Prostate gland (tissue), 2 donors: ENCODE results near the gene GPSM3. TPM values are rescaled to one million over a fixed set of nuclear protein-coding genes. Genes with fewer than 3 reads are reported as not detected.
A peak's percentile ranks its signal among the peaks of the same experiment; 100 is the strongest.

Experiments
- DNase-seq: peaks from one replicate; pipeline ENCODE4 v3.0.0-alpha.2; 2019; ENCODE audit warnings: low spot score
- H3K27ac ChIP-seq, 2 donors: fragments of 200-600 bp; sonication (generic); 2 replicates each; pipeline ENCODE4 v1.5.1; 2017 to 2019
- H3K27me3 ChIP-seq: fragments of 200-600 bp; sonication (generic); replicated peaks from 2 replicates; pipeline ENCODE4 v1.5.1; 2019; ENCODE audit not compliant: insufficient read depth
- H3K36me3 ChIP-seq, 2 donors: fragments of 200-600 bp; sonication (generic); 1 replicate in 1 of 2; 2 replicates in 1 of 2; pipeline versions ENCODE4 v1.5.1 to v1.8.1; 2017 to 2019
- H3K4me1 ChIP-seq: fragments of 200-600 bp; sonication (generic); replicated peaks from 2 replicates; pipeline ENCODE4 v1.5.1; 2019
- H3K4me3 ChIP-seq, 2 donors: fragments of 200-600 bp; sonication (generic); 2 replicates each; pipeline ENCODE4 v1.5.1; 2017 to 2019
- H3K9me3 ChIP-seq: fragments of 200-600 bp; sonication (generic); 2 replicates; pipeline ENCODE4 v1.5.1; 2017
- POLR2A ChIP-seq: fragments of 450-650 bp; IDR thresholded peaks from one replicate; pipeline ENCODE4 v1.6.1; 2016; ENCODE audit warnings: antibody characterized with exemption, mild to moderate bottlenecking
- POLR2AphosphoS5 ChIP-seq: sonication (generic); formaldehyde crosslinking; IDR thresholded peaks from one replicate; pipeline ENCODE4 v1.6.1; 2017; ENCODE audit warnings: antibody characterized with exemption
- WGBS: methylation state at CpG from one replicate; pipeline ENCODE4 v1.1.5; 2018; 5-methylcytosine and 5-hydroxymethylcytosine counted together
- intact Hi-C: fragments of 100-400 bp; cut with DNase I; formaldehyde crosslinking; loops from one replicate; pipeline ENCODE4 v1.14.2; 2022
- total RNA-seq, 2 donors: library from RNA; depleted of rRNA; stranded (reverse); fragments of >200 nt; gene quantifications; one replicate each; pipeline ENCODE4 v1.1.0, GENCODE V29; 2016
- TF ChIP-seq, protein P1 (sequence below), 4 experiments: fragments of 200-600 bp in 2 of 4; fragments of 450-650 bp in 2 of 4; sonication (generic) in 2 of 4; IDR thresholded peaks; 1 replicate in 3 of 4; 2 replicates in 1 of 4; pipeline ENCODE4 v1.5.1; 2016 to 2019; ENCODE audit warnings: antibody characterized with exemption in 4 of 4, mild to moderate bottlenecking in 2 of 4, moderate library complexity in 2 of 4

Gene GPSM3, protein sequence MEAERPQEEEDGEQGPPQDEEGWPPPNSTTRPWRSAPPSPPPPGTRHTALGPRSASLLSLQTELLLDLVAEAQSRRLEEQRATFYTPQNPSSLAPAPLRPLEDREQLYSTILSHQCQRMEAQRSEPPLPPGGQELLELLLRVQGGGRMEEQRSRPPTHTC
- total RNA-seq, result 1 to 10 TPM; 5.1 to 5.9 TPM

DNA sequence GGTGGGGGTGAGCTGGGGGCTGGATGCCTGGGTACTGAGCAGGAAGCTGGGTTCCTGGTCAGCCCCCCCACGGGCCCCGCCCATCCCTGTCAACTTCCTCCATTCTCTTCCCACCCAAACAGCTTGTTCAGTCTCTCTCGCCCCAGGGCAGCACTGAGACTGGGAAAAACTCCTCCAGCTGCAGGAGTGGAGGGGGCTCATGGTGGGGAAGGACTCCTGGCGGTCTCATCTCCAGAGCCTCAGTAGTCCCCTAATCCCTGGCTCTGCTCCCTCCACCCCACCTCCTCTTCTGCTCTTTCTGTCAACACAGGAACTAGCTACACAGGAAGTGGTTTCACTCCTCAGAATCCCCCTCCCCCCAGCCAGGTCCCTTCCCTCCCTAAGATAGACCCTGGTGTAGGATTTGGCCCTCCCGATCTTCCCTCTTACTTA lies at the start of gene GPSM3:
Gene GPSM3 (minus strand): TSS at position 36 of the 432 bp plus-strand sequence. CDS start 130 bp downstream, outside the sequence.
- intact Hi-C loops, result no loop called here
- TF ChIP-seq POLR2AphosphoS5 (no peak), POLR2A (peak; percentile 19)
- Histone ChIP-seq H3K36me3 (no peaks in the 10 kb centered on the region), H3K27ac (peak within 1 kb of the TSS; percentile 47 to 98), H3K4me3 (no peak within 1 kb of the TSS), H3K4me1 (no peaks in the 10 kb centered on the region), H3K27me3 (no peaks in the 10 kb centered on the region), H3K9me3 (no peaks in the 10 kb centered on the region)
- DNase-seq, result no peak
- 12% methylated on average over 5 of the region's 5 CpGs for WGBS

DNA sequence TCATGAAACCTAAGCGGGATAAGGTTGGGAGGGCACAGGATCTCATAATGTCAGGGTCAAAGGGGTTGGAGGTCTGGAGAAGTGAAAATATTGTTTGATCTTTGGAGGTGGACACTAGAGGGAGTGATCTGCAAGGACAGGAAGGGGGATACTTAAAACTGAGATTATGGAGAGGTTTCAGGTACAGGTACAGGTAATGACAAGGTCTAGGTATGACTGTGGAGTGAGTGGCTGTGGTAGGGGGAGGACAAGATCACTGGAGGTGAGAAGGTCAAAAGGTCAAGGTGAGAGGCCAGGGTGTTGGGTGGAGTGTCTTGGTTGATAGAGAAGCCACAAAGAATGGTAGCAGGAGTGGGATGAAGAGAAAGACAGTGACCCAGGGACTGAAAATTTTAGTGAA lies 48.2 kb upstream of the GPSM3 start:
- H3K9me3 ChIP-seq, result no peaks in the 10 kb centered on the region
- H3K27ac ChIP-seq, result no peak overlapping the region
- no peaks in the 10 kb centered on the region for H3K36me3 ChIP-seq
- H3K27me3 ChIP-seq, result no peaks in the 10 kb centered on the region
- no peak for DNase-seq
- 96% methylated on average over 1 of the region's 1 CpG for WGBS
- TF ChIP-seq POLR2AphosphoS5 (no peak), POLR2A (no peak)
- TF ChIP-seq, protein P1, sequence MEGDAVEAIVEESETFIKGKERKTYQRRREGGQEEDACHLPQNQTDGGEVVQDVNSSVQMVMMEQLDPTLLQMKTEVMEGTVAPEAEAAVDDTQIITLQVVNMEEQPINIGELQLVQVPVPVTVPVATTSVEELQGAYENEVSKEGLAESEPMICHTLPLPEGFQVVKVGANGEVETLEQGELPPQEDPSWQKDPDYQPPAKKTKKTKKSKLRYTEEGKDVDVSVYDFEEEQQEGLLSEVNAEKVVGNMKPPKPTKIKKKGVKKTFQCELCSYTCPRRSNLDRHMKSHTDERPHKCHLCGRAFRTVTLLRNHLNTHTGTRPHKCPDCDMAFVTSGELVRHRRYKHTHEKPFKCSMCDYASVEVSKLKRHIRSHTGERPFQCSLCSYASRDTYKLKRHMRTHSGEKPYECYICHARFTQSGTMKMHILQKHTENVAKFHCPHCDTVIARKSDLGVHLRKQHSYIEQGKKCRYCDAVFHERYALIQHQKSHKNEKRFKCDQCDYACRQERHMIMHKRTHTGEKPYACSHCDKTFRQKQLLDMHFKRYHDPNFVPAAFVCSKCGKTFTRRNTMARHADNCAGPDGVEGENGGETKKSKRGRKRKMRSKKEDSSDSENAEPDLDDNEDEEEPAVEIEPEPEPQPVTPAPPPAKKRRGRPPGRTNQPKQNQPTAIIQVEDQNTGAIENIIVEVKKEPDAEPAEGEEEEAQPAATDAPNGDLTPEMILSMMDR (IDR thresholded peaks at IDR 0.05), result no peak
- H3K4me1 ChIP-seq, result no peaks in the 10 kb centered on the region
- H3K4me3 ChIP-seq, result no peak overlapping the region
- intact Hi-C loops, result loop anchor here (10.0 kb wide), 1 partner anchor 554 kb away; no protein-coding TSS in a partner anchor

DNA sequence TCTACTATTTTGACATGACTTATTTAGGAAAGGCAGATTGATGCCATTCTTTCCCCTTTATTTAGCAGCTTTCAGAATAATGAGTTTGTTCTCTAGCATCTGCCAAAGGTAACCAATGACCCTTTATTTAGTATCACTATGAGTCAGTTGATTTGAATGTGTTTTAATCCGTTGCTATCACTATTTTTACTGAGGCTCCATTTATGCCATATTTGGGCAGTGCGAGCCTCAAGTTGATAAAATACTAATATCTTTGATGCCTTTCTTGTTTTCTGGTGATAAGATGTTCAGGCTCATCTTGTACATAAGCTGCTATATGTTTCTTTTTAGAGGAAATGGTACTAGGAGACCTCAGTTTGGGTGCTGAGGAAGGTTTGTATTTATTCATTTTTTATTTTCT lies 47.0 kb upstream of the GPSM3 start:
- Histone ChIP-seq H3K4me3 (no peak overlapping the region), H3K27ac (no peak overlapping the region), H3K9me3 (no peaks in the 10 kb centered on the region), H3K4me1 (no peaks in the 10 kb centered on the region), H3K36me3 (no peaks in the 10 kb centered on the region), H3K27me3 (no peaks in the 10 kb centered on the region)
- DNase-seq, result no peak
- 84% methylated on average over 2 of the region's 2 CpGs for WGBS
- TF ChIP-seq POLR2AphosphoS5 (no peak), POLR2A (no peak)
- TF ChIP-seq, protein P1 (IDR thresholded peaks at IDR 0.05), result no peak
- intact Hi-C loops, result no loop called here

DNA sequence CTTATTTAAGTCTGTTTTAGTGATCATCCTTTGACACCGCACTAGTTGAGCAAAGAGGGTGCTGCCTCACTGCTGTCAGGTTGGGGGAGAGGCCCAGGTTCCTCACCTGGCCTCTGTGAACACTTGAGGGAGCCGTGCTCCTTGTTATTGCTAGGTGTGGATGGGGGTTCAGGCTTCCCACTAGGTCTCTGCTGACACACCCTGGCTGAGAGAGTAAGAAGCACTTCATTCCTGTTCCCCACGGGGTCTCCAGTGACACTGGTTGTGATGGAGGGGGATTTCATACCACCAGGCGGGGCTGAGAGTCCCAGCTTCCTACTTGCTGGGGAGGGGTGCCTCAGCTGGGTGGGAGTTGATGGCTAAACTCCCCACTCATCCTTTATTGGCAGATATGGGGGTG lies 42.5 kb upstream of the GPSM3 start:
- no peak overlapping the region for H3K27ac ChIP-seq
- H3K4me1 ChIP-seq, result no peaks in the 10 kb centered on the region
- no peaks in the 10 kb centered on the region for H3K27me3 ChIP-seq
- WGBS, result 47% methylated on average over 4 of the region's 4 CpGs
- DNase-seq, result no peak
- TF ChIP-seq POLR2A (no peak), POLR2AphosphoS5 (no peak)
- TF ChIP-seq, protein P1 (IDR thresholded peaks at IDR 0.05), result no peak
- intact Hi-C loops, result no loop called here
- no peaks in the 10 kb centered on the region for H3K36me3 ChIP-seq
- no peaks in the 10 kb centered on the region for H3K9me3 ChIP-seq
- H3K4me3 ChIP-seq, result no peak overlapping the region

DNA sequence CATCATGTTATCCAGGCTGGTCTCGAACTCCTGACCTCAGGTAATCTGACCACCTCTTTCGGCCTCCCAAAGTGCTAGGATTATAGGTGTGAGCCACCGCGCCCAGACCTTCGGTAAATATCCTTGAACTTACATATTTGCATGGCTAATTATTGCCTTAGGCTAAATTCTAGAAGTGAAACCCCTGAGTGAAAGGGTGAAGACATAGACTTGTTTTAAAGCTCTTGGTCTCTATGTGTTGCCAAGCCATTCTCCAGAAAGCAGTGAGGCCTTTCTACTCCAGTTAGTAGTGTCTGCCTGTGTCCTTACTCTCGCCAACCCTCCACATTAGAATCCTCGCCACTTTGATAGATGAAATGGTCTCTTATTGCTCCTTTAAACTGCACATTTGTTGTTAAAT lies 34.0 kb upstream of the GPSM3 start:
- Histone ChIP-seq H3K4me3 (no peak overlapping the region), H3K9me3 (no peaks in the 10 kb centered on the region), H3K36me3 (no peaks in the 10 kb centered on the region), H3K27ac (no peak overlapping the region), H3K4me1 (no peaks in the 10 kb centered on the region), H3K27me3 (no peaks in the 10 kb centered on the region)
- WGBS, result 87% methylated on average over 7 of the region's 7 CpGs
- intact Hi-C loops, result no loop called here
- no peak for DNase-seq
- TF ChIP-seq, protein P1 (IDR thresholded peaks at IDR 0.05), result no peak
- TF ChIP-seq POLR2A, result no peak
- TF ChIP-seq POLR2AphosphoS5, result no peak
